Activated CD8-positive, alpha-beta memory T cell treated with anti-CD3 and anti-CD28 coated beads for 1 hour (primary cell): Measurements from ENCODE around the gene GPR42.

Source experiments
- DNase-seq, 2 donors: peaks; one replicate each; pipeline ENCODE4 v3.0.0-alpha.2; 2020; ENCODE audit warnings: low read depth in 1 of 2; ENCODE audit errors: extremely low read depth in 1 of 2

Gene GPR42

GRCh38 chr19:35370722-35371121 lies at the start of gene GPR42:
Gene GPR42 (plus strand): TSS chr19:35371068. CDS start chr19:35371360, 292 bp downstream.
- DNase-seq, result no peak

- no peak for DNase-seq
Observed at GRCh38 chr19:35321291-35321690, 49.6 kb upstream of the GPR42 start.

GRCh38 chr19:35322014-35322413 lies 48.9 kb upstream of the GPR42 start:
- no peak for DNase-seq

GRCh38 chr19:35327642-35328041 lies 43.2 kb upstream of the GPR42 start:
- no peak for DNase-seq

- DNase-seq, result no peak
Observed at GRCh38 chr19:35328851-35329285, 42.0 kb upstream of the GPR42 start, which contains the start of gene CD22. Gene CD22 (plus strand): TSS chr19:35329187. CDS start chr19:35332041, 2,854 bp downstream.

- DNase-seq, result no peak
Observed at GRCh38 chr19:35329323-35329722, 41.5 kb upstream of the GPR42 start.

- no peak for DNase-seq
Observed at GRCh38 chr19:35330475-35330874, 40.4 kb upstream of the GPR42 start.

GRCh38 chr19:35331551-35332214 lies 39.2 kb upstream of the GPR42 start:
- no peak for DNase-seq

GRCh38 chr19:35332817-35333216 lies 38.1 kb upstream of the GPR42 start:
- no peak for DNase-seq

- no peak for DNase-seq
Observed at GRCh38 chr19:35334144-35334753, 36.6 kb upstream of the GPR42 start.

GRCh38 chr19:35336166-35336955 lies 34.5 kb upstream of the GPR42 start:
- no peak for DNase-seq

GRCh38 chr19:35337097-35337983 lies 33.5 kb upstream of the GPR42 start:
- no peak for DNase-seq

GRCh38 chr19:35337984-35338296 lies 32.9 kb upstream of the GPR42 start:
- no peak for DNase-seq

- no peak for DNase-seq
Observed at GRCh38 chr19:35340431-35340830, 30.4 kb upstream of the GPR42 start.

GRCh38 chr19:35341006-35341405 lies 29.9 kb upstream of the GPR42 start:
- DNase-seq, result no peak

GRCh38 chr19:35341565-35342225 lies 29.2 kb upstream of the GPR42 start:
- no peak for DNase-seq

GRCh38 chr19:35342430-35342829 lies 28.4 kb upstream of the GPR42 start:
- no peak for DNase-seq

- DNase-seq, result no peak
Observed at GRCh38 chr19:35344511-35345031, 26.3 kb upstream of the GPR42 start.

GRCh38 chr19:35345671-35346111 lies 25.2 kb upstream of the GPR42 start:
- DNase-seq, result no peak
